ENCODE results near the gene EPS8.
"Not testable (repeated sequence)": the region's sequence is repeated elsewhere in the genome, so short reads cannot be mapped to it uniquely, and the experiment has no call there.

Gene EPS8

GRCh38 chr12:15757553-15758255 lies 31.5 kb downstream of the EPS8 start:
- no peak for DNase-seq (ENCODE audit: low read depth in 3 of 3, low spot score in 1 of 3)

DNA sequence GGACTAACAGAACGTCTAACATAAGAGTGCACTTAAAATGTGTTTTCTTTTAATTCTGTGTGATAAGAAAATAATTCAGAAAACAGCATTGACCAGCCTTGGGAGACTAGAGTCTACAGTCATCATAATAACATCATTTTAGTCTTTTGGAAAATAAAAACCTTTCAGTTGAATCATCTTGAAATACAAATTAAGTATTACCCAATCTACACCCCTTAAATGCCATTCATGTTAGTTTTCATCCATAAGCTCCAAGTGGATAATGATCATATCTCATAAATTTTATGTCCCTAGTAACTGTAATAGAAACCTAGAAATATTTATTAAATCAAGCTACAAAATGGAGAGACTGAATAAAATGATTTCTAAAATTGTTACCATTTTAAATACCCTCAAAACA lies 32.4 kb downstream of the EPS8 start:
- DNase-seq (ENCODE audit: low read depth in 3 of 3, low spot score in 1 of 3), result no peak

GRCh38 chr12:15754233-15754632 lies 35.0 kb downstream of the EPS8 start:
- no peak for DNase-seq (ENCODE audit: low read depth in 3 of 3, low spot score in 1 of 3)

DNA sequence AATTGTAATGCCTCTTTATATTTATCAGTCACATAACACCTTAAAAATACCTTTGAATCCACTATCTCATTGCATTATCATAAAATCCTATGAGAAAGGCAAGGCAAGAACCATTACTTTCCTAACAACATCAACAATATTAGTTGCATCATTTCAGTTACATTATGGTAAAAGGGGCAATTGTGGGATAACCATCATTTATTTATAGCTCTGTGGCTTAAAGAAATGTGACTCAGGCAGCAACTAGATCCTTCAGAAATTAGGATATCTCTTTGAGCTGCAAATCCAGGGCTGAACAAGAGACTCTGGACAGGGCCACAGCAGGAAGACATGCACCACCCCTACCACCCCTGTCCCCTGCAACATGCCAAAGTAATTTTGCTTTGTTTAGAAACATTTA lies 36.4 kb downstream of the EPS8 start:
- no peak for DNase-seq (ENCODE audit: low read depth in 3 of 3, low spot score in 1 of 3)

GRCh38 chr12:15751741-15752140 lies 37.4 kb downstream of the EPS8 start:
- DNase-seq (ENCODE audit: low read depth in 3 of 3, low spot score in 1 of 3), result no peak

DNA sequence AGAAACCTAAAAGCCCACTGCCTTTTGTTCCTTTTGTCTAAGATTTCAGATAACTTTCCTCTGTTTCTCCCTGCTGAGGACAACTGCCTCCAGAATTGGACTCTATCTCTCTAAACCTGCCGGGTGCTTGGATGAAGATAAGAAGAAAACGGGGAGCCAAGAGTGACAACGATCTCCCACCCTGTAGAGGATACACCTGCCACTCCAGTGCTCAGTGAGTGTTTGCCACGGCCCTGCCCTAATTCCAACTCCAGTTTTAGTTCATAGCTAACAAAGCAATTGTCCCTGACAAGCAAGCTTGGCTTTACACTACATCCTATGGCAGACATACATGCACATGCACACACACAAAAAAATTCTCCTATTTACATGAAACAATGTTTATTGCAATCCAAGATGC lies 39.3 kb downstream of the EPS8 start:
- no peak for DNase-seq (ENCODE audit: low read depth in 3 of 3, low spot score in 1 of 3)

DNA sequence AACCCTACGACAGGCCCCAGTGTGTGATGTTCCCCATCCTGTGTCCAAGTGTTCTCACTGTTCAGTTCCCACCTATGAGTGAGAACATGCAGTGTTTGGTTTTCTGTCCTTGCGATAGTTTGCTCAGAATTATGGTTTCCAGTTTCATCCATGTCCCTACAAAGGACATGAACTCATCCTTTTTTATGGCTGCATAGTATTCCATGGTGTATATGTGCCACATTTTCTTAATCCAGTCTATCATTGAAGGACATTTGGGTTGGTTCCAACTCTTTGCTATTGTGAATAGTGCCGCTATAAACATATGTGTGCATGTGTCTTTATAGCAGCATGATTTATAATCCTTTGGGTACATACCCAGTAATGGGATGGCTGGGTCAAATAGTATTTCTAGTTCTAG lies 47.3 kb downstream of the EPS8 start:
- DNase-seq (ENCODE audit: low read depth in 3 of 3, low spot score in 1 of 3), result not testable (repeated sequence)

DNA sequence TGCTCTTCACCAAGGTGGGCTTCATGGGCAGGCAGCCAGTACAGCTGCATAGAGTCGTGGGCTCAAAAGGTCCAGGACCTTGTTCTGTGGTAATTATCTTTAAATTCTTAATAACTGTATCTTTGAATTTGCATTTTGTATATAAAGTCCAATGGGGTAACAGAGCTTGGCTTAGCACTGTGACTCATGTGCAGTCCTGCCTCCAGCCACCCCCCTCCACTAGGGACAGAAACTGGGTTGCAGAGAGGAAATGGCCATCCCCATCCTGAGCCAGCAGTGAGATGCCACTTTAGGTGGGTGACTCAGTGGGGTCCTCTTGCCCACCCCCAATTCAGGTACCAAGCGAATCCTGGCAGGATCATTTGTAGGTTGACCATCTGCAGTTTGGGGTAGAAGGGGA lies 48.1 kb downstream of the EPS8 start:
- no peak for DNase-seq (ENCODE audit: low read depth in 3 of 3, low spot score in 1 of 3)

DNA sequence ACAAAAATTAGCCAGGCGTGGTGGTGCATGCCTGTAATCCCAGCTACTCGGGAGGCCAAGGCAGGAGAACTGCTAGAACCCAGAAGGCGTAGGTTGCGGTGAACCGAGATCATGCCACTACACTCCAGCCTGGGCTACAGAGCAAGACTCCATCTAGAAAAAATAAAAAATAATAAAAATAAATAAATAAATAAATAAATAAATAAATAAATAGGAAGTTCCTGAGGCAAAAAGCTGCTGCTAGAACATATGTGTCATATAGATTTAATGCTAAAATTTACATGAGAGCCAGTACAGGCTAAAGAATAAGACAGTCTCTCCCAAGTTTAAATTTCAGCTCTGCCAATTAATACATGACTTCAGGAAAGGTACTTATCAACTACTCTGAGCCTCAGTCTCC lies 48.8 kb downstream of the EPS8 start:
- DNase-seq (ENCODE audit: low read depth in 3 of 3, low spot score in 1 of 3), result not testable (repeated sequence)

- DNase-seq (ENCODE audit: low read depth in 3 of 3, low spot score in 1 of 3), result no peak
These were observed 50.7 kb downstream of the EPS8 start for GRCh38 chr12:15738438-15739015.

DNA sequence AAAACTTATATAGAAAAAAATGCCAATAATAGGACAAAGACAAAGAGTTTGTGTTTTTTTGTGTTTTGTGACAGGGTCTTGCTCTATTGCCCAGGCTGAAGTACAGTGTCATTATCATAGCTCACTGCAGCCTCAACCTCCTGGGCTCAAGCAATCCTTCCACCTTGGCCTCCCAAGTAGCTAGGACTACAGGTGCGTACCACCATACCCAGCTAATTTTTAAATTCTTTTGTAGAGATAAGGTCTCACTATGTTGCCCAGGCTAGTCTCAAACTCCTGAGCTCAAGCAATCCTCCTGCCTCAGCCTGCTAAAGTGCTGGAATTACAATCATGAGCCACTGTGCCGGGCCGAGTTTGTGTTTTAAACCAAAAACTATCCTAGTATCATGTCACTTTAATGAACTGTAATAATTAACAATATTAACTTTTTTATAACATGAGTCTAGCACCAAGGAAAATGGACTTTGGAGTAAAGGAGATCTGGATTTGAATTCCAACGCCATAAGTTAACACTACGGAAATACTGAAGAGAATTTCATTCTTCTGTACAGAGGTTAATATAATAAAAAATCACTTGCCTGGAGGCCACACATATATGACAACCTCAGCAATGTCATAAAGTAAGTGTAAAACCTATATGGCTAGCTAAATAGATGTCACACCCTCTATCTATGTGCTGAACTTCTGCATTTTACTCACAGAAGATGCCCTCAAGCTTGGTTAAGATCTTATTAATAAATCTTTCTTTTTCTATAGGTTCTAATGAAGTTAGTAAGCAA lies 53.2 kb downstream of the EPS8 start:
- DNase-seq (ENCODE audit: low read depth in 3 of 3, low spot score in 1 of 3), result no peak

DNA sequence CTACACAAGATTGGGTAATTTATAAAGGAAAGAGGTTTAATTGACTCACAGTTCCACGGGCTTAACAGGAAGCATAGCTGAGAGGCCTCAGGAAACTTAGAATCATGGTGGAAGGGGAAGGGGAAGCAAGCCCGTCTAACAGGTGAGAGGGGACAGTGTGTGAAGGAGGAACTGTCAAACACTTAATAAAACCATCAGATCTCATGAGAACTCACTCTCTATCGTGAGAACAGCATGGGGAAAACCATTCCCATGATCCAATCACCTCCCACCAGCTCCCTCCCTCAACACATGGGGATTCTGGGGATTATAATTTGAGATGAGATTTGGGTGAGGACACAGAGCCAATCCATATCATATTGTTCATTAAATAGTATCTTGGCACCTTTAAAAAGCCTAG lies 56.1 kb downstream of the EPS8 start:
- no peak for DNase-seq (ENCODE audit: low read depth in 3 of 3, low spot score in 1 of 3)

DNA sequence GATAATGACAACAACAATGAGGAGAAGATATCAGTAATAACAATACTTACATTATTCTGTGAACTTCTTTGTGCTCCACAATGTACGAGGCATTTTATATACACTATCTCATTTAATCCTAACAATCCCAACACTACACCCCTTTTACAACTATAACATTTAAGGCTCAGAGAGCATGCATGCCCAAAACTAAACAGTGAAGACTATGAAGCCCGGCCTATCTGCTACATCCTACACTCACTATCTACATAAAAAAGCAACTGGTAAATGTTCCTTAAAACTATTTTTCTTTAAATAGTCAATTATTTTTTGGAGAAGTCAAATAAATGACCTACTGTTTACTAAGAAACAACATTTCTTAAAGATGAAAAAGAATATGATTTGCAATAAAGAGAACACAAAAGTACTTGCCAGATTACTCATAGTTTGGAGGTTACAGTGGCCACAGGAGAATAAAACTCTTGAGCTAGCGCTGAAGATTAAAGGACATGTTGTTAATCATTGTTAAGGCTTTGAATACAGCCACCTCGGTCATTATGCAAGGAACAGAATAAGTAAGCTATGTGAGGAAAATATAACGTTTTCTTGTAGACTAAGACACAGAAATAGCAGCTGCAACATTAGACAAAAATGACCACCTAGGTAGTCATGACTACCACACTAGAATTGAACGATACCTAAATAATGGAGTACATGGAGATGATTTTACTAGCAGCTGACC lies 56.7 kb downstream of the EPS8 start:
- DNase-seq (ENCODE audit: low read depth in 3 of 3, low spot score in 1 of 3), result no peak

DNA sequence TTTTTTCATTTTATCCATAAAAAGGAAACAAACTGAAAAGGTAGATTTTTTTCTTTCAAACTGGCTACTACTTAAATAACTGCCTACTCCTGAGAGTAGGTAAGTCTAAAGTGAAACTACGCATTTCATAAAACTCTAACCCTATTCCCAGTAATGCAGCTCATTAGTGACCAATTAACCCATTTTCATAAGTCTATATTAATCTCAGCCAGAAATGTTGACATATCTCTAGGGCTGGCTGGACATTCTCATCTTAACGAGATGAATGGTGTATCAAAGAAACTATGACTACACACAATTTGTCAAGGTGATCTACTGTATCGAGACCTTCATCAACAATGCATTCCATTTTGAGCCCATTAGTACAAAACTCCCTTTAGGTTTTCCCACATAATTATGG lies 57.2 kb downstream of the EPS8 start:
- DNase-seq (ENCODE audit: low read depth in 3 of 3, low spot score in 1 of 3), result no peak

GRCh38 chr12:15729097-15729496 lies 60.1 kb downstream of the EPS8 start:
- no peak for DNase-seq (ENCODE audit: low read depth in 3 of 3, low spot score in 1 of 3)

- DNase-seq (ENCODE audit: low read depth in 3 of 3, low spot score in 1 of 3), result no peak
These were observed 61.0 kb downstream of the EPS8 start for GRCh38 chr12:15728118-15728598.

GRCh38 chr12:15726878-15727150 lies 62.4 kb downstream of the EPS8 start:
- DNase-seq (ENCODE audit: low read depth in 3 of 3, low spot score in 1 of 3), result no peak

DNA sequence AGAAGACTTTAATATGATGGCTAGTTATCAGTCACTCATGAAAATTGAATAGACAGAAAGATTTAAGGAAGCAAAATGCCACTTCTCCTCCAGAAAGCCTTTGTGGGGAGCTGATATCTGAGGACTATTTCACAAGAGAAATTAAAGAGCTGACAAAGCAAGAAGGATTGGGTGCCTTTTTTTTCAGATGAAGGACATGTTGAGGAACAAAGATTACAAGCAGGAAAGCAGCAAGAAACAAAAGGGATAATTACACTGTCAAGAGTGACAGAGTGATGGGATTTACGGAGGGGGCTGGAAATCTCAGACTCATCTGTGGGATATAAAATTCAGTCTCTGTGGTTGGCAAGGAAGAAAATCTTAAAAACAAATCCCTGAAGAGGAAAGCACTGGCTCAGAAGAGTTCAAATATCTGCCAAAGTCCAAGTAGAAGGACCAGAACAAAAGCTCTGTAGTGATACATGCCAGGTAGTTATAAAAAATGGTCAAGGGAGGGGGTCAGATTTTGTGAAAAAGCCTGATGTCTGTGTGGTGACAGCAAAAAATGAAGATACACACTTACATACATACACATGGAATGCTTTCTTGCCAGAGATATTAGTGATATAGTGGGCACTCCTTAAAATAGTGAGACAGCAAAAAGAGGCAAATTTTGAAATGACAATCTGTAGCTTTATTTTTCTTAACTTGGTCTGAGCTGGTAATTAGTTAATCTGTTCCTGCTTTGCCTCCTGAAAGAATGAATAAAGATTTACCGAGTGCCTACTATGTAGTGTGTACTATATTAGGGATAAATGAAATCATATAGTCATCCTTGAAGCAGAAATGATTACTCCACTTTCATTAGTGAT lies 62.9 kb downstream of the EPS8 start:
- DNase-seq (ENCODE audit: low read depth in 3 of 3, low spot score in 1 of 3), result no peak

- no peak for DNase-seq (ENCODE audit: low read depth in 3 of 3, low spot score in 1 of 3)
These were observed 66.2 kb downstream of the EPS8 start for GRCh38 chr12:15722951-15723350.

GRCh38 chr12:15721316-15722115 lies 67.7 kb downstream of the EPS8 start:
- DNase-seq (ENCODE audit: low read depth in 3 of 3, low spot score in 1 of 3), result no peak
